GM12878 (cell line): ENCODE results near the gene LMAN2. TPM values are rescaled to one million over a fixed set of nuclear protein-coding genes. Genes with fewer than 3 reads are reported as not detected.

ENCODE experiments used
- ATAC-seq: fragments of 200-7000 bp; cut with Tn5 transposase; 3 replicates; pipeline ENCODE4 v1.9.1; 2020; ENCODE audit warnings: mild to moderate bottlenecking, moderate library complexity
- BruUV-seq: library from RNA; stranded (reverse); fragments of 400-500 nt; replicated peaks from 2 replicates; lab custom pipeline; 2021; lab: Mats Ljungman, UMichigan
- CTCF ChIA-PET: fragments of 300-600 bp; sonication (Branson Sonifier 250); formaldehyde crosslinking; extraction: SDS; loops from one replicate; lab custom pipeline; 2021; ENCODE audit warnings: inconsistent platforms; lab: Yijun Ruan, JAX
- POLR2A ChIA-PET: fragments of 350-600 bp; formaldehyde crosslinking; extraction: SDS; loops from one replicate; lab custom pipeline; 2021; ENCODE audit warnings: inconsistent platforms; lab: Charles Lee
- RAD21 ChIA-PET: fragments of 300-600 bp; sonication (Branson Sonifier 250); formaldehyde crosslinking; loops from one replicate; lab custom pipeline; 2023; ENCODE audit warnings: antibody characterized with exemption; ENCODE audit not compliant: unreplicated experiment; lab: Charles Lee
- SMC1A ChIA-PET: fragments of 300-600 bp; sonication (Branson Sonifier 250); formaldehyde crosslinking; loops from one replicate; lab custom pipeline; 2023; ENCODE audit not compliant: unreplicated experiment, uncharacterized antibody; lab: Charles Lee
- DNase-seq: peaks from one replicate; pipeline ENCODE4 v3.0.0-alpha.2; 2011; ENCODE audit warnings: low read depth, low spot score
- FAIRE-seq: peaks from 3 replicates; lab custom pipeline; 2011; peaks lifted over from hg19 to GRCh38; lab: Jason Lieb, UNC
- H2AFZ ChIP-seq: 2 replicates; pipeline ENCODE4 v1.6.0; 2011; ENCODE audit warnings: low read depth, low read length, control low read depth; ENCODE audit not compliant: control insufficient read depth
- H3K27ac ChIP-seq: 2 replicates; pipeline ENCODE4 v1.5.1; 2011; ENCODE audit warnings: control low read depth; ENCODE audit not compliant: control insufficient read depth, insufficient read depth
- H3K27me3 ChIP-seq, 2 experiments: replicated peaks in 1 of 2; 2 replicates each; pipeline versions ENCODE4 v1.6.0 to v1.6.1; 2011; ENCODE audit warnings: low read length in 1 of 2; ENCODE audit not compliant: control insufficient read depth in 2 of 2, insufficient read depth in 2 of 2
- H3K36me3 ChIP-seq, 2 experiments: 2 replicates each; pipeline ENCODE4 v1.5.1; 2011; ENCODE audit warnings: low read length in 1 of 2; ENCODE audit not compliant: control insufficient read depth in 2 of 2, insufficient read depth in 2 of 2
- H3K4me1 ChIP-seq: 2 replicates; pipeline ENCODE4 v1.6.1; 2011; ENCODE audit warnings: mild to moderate bottlenecking, low read length, moderate library complexity, mixed read lengths; ENCODE audit not compliant: control insufficient read depth, insufficient read depth
- H3K4me2 ChIP-seq: 2 replicates; pipeline ENCODE4 v1.6.0; 2011; ENCODE audit warnings: control low read depth; ENCODE audit not compliant: control insufficient read depth, insufficient read depth
- H3K4me3 ChIP-seq: fragments of 200-600 bp; sonication (generic); 2 replicates; pipeline ENCODE4 v1.5.1; 2016
- H3K79me2 ChIP-seq: 2 replicates; pipeline ENCODE4 v1.6.0; 2011; ENCODE audit warnings: low read length; ENCODE audit not compliant: control insufficient read depth, insufficient read depth
- H3K9ac ChIP-seq: 2 replicates; pipeline ENCODE4 v1.8.0; 2011; ENCODE audit warnings: low read length, control low read depth, mixed read lengths; ENCODE audit not compliant: control insufficient read depth, insufficient read depth
- H3K9me3 ChIP-seq: replicated peaks from 3 replicates; pipeline ENCODE4 v1.5.1; 2011; ENCODE audit warnings: mild to moderate bottlenecking, low read length; ENCODE audit not compliant: control insufficient read depth, insufficient read depth
- H4K20me1 ChIP-seq: 2 replicates; pipeline ENCODE4 v1.6.0; 2011; ENCODE audit not compliant: control insufficient read depth, insufficient read depth
- E2F4 ChIP-seq: IDR thresholded peaks from 2 replicates; pipeline ENCODE4 v1.6.1; 2012; ENCODE audit warnings: low read depth, low read length, improper control_type of control experiment
- EED ChIP-seq: sonication (generic); IDR thresholded peaks from 2 replicates; pipeline ENCODE4 v1.6.1; 2016; ENCODE audit warnings: antibody characterized with exemption, low read depth
- EZH2 ChIP-seq: IDR thresholded peaks from 2 replicates; pipeline ENCODE4 v1.6.1; 2012; ENCODE audit warnings: low read depth, mild to moderate bottlenecking, control low read depth, inconsistent platforms, low read length, borderline replicate concordance; ENCODE audit not compliant: control insufficient read depth
- JUNB ChIP-seq: IDR thresholded peaks from 2 replicates; pipeline ENCODE4 v1.6.1; 2016; ENCODE audit warnings: antibody characterized with exemption, mild to moderate bottlenecking
- PAX5 ChIP-seq: IDR thresholded peaks from 2 replicates; pipeline ENCODE4 v1.6.1; 2011; ENCODE audit warnings: low read depth, low read length, borderline replicate concordance
- TBL1XR1 ChIP-seq: IDR thresholded peaks from 2 replicates; pipeline ENCODE4 v1.6.1; 2012; ENCODE audit warnings: low read depth, low read length, improper control_type of control experiment
- ZBTB11 ChIP-seq: fragments of 450-650 bp; formaldehyde crosslinking; IDR thresholded peaks from 2 replicates; pipeline ENCODE4 v1.5.0; 2022; ENCODE audit warnings: mild to moderate bottlenecking, missing genetic modification characterization
- WGBS: methylation state at CpG from one replicate; pipeline ENCODE4 v1.1.6; 2016; ENCODE audit warnings: low lambda C conversion rate; ENCODE audit not compliant: insufficient replicate concordance, insufficient coverage; ENCODE audit errors: missing lambda C conversion rate; 5-methylcytosine and 5-hydroxymethylcytosine counted together
- in situ Hi-C: fragments of 300-500 bp; cut with MboI; formaldehyde crosslinking; loops from 9 replicates; pipeline ENCODE4 v1.14.3; 2018; ENCODE audit warnings: mixed read lengths
- intact Hi-C: fragments of 100-400 bp; cut with micrococcal nuclease; formaldehyde crosslinking; loops from one replicate; pipeline ENCODE4 v1.14.2; 2022; ENCODE audit not compliant: unreplicated experiment
- polyA plus RNA-seq, 11 experiments: library from polyadenylated mRNA; depleted of rRNA in 4 of 11; unstranded in 6 of 11; stranded (reverse) in 5 of 11; fragments of >200 nt; fragmentation: Nextera tagmentation in 4 of 11; fragmentation: Illumina TruSeq in 1 of 11; extraction: Ambion mirVana in 4 of 11; extraction: Trizol in 1 of 11; gene quantifications; 1 replicate in 1 of 11; 2 replicates in 10 of 11; pipeline versions ENCODE4 v1.2.1 to v1.2.3, GENCODE V29; 2011 to 2016; ENCODE audit warnings: inconsistent platforms in 2 of 11, missing spikeins in 2 of 11, low read depth in 1 of 11
- total RNA-seq, 4 experiments: library from RNA; depleted of rRNA in 3 of 4; stranded (reverse); fragments of >200 nt in 3 of 4; fragmentation: Illumina TruSeq in 1 of 4; extraction: Trizol in 1 of 4; gene quantifications; 2 replicates each; pipeline versions ENCODE4 v1.2.1 to v1.2.3, GENCODE V29; 2013 to 2021

Gene LMAN2
- total and polyA plus RNA-seq, 10 of the 15 experiments (the other 5 are each of a cell fraction or from before 2014, with no cell fraction given), result 2.4 to 264 (median 147) TPM

GRCh38 chr5:177367981-177368868 lies 16.8 kb upstream of the LMAN2 start:
- H3K27ac ChIP-seq, result no peak overlapping the region
- no peak overlapping the region for H3K9ac ChIP-seq
- CTCF ChIA-PET, result interaction anchor here (1.0 to 6.0 kb wide), 18 partner anchors 7 to 87 kb away, joined by 3 to 88 read pairs (median 6); partner anchors contain the start of genes GRK6, LMAN2, MXD3 and RGS14
- in situ Hi-C loops, result no loop called here
- no peaks in the 10 kb centered on the region for H3K27me3 ChIP-seq
- no TSS peak for BruUV-seq
- H3K36me3 ChIP-seq, result peaks cover 14% of the 10 kb centered on the region in 2 experiments
- H3K4me1 ChIP-seq, result peaks cover 50% of the 10 kb centered on the region
- intact Hi-C loops, result no loop called here
- no peak overlapping the region for H3K4me3 ChIP-seq
- no peaks in the 10 kb centered on the region for H4K20me1 ChIP-seq
- DNase-seq (no peak), ATAC-seq (no peak)
- H2AFZ ChIP-seq, result no peak overlapping the region
- POLR2A ChIA-PET, result interaction anchor here (0.6 to 2.7 kb wide), 8 partner anchors 8 to 134 kb away, joined by 3 to 11 read pairs (median 4); partner anchors contain the start of gene RGS14
- H3K9me3 ChIP-seq, result no peaks in the 10 kb centered on the region
- peaks cover 19% of the 10 kb centered on the region for H3K79me2 ChIP-seq
- 95% methylated on average over 29 of the region's 29 CpGs for WGBS
- RAD21 ChIA-PET, result interaction anchor here (0.6 to 3.0 kb wide), 9 partner anchors 9 to 50 kb away, joined by 3 to 46 read pairs (median 4); partner anchors contain the start of gene LMAN2
- no peak for TF ChIP-seq PAX5
- TF ChIP-seq ZBTB11 (CRISPR knock-in tag), result no peak
- TF ChIP-seq E2F4, result no peak
- no peak for TF ChIP-seq JUNB
- TF ChIP-seq TBL1XR1, result no peak
- TF ChIP-seq EED, result no peak
- no peak for TF ChIP-seq EZH2
- TF ChIP-seq, all 136 proteins: peak for 0
- SMC1A ChIA-PET, result interaction anchor here (0.7 to 2.6 kb wide), 7 partner anchors 10 to 58 kb away, joined by 3 to 25 read pairs (median 7); partner anchors contain the start of genes LMAN2 and RGS14
- FAIRE-seq, result no peak
- no peak overlapping the region for H3K4me2 ChIP-seq
